HepG2 (cell line): ENCODE results near the gene SLC17A8. TPM values are rescaled to one million over a fixed set of nuclear protein-coding genes. Genes with fewer than 3 reads are reported as not detected.
A peak's percentile ranks its signal among the peaks of the same experiment; 100 is the strongest.

Source experiments
- ARID5B ChIP-seq: IDR thresholded peaks from 2 replicates; pipeline ENCODE4 v1.4.0; 2020; ENCODE audit warnings: mild to moderate bottlenecking, missing genetic modification reagents
- BRD4 ChIP-seq: sonication (generic); formaldehyde crosslinking; IDR thresholded peaks from 2 replicates; pipeline ENCODE4 v1.4.0; 2020; ENCODE audit warnings: missing genetic modification reagents
- DMAP1 ChIP-seq: IDR thresholded peaks from 2 replicates; pipeline ENCODE4 v1.6.1; 2016
- FOXP4 ChIP-seq: sonication (generic); formaldehyde crosslinking; IDR thresholded peaks from 2 replicates; pipeline ENCODE4 v1.4.0; 2020; ENCODE audit warnings: missing genetic modification reagents
- KLF6 ChIP-seq: IDR thresholded peaks from 2 replicates; pipeline ENCODE4 v1.8.0; 2016; ENCODE audit warnings: missing biosample characterization, missing genetic modification reagents
- KMT2A ChIP-seq: sonication (generic); formaldehyde crosslinking; IDR thresholded peaks from 2 replicates; pipeline ENCODE4 v1.4.0; 2020; ENCODE audit warnings: missing genetic modification reagents
- PCBP1 ChIP-seq: fragments of 200-400 bp; formaldehyde crosslinking; IDR thresholded peaks from 2 replicates; pipeline ENCODE4 v1.6.1; 2017; ENCODE audit warnings: mild to moderate bottlenecking, low read depth, low read length, borderline replicate concordance
- PHB2 ChIP-seq: fragments of 450-650 bp; IDR thresholded peaks from 2 replicates; pipeline ENCODE4 v1.6.1; 2018; ENCODE audit not compliant: partially characterized antibody
- SNAPC2 ChIP-seq: sonication (generic); formaldehyde crosslinking; IDR thresholded peaks from 2 replicates; pipeline ENCODE4 v1.8.1; 2022; ENCODE audit warnings: mild to moderate bottlenecking, missing genetic modification reagents
- SP2 ChIP-seq: sonication (generic); formaldehyde crosslinking; IDR thresholded peaks from 2 replicates; pipeline ENCODE4 v1.5.1; 2020; ENCODE audit warnings: mild to moderate bottlenecking, missing genetic modification reagents
- TFDP1 ChIP-seq: IDR thresholded peaks from 2 replicates; pipeline ENCODE4 v1.6.1; 2016; ENCODE audit warnings: missing compliant biosample characterization, missing genetic modification reagents, borderline replicate concordance
- TOPORS ChIP-seq: sonication (generic); formaldehyde crosslinking; IDR thresholded peaks from 2 replicates; pipeline ENCODE4 v1.8.0; 2023; ENCODE audit warnings: mild to moderate bottlenecking, missing genetic modification reagents
- ZBTB26 ChIP-seq: IDR thresholded peaks from 2 replicates; pipeline ENCODE4 v1.6.1; 2016; ENCODE audit warnings: missing compliant biosample characterization, missing genetic modification reagents, borderline replicate concordance
- ZHX1 ChIP-seq: sonication (generic); formaldehyde crosslinking; IDR thresholded peaks from 2 replicates; pipeline ENCODE4 v1.8.1; 2022; ENCODE audit warnings: low read depth, mild to moderate bottlenecking, missing genetic modification reagents
- ZNF557 ChIP-seq: sonication (generic); formaldehyde crosslinking; IDR thresholded peaks from 2 replicates; pipeline ENCODE4 v1.4.0; 2020; ENCODE audit warnings: missing genetic modification reagents
- ZNF841 ChIP-seq: sonication (generic); formaldehyde crosslinking; IDR thresholded peaks from 2 replicates; pipeline ENCODE4 v1.8.1; 2023; ENCODE audit warnings: missing genetic modification reagents, borderline replicate concordance
- polyA plus RNA-seq, 8 experiments: library from polyadenylated mRNA; depleted of rRNA in 3 of 8; stranded (reverse) in 7 of 8; unstranded in 1 of 8; fragments of >200 nt; fragmentation: Illumina TruSeq in 4 of 8; extraction: Trizol in 4 of 8; gene quantifications; 2 replicates each; pipeline versions ENCODE4 v1.2.1 to v1.2.3, GENCODE V29; 2011 to 2016; ENCODE audit warnings: low read depth in 4 of 8, missing spikeins in 1 of 8, mixed read lengths in 1 of 8; ENCODE audit not compliant: insufficient read depth in 1 of 8
- total RNA-seq, 5 experiments: library from RNA; depleted of rRNA; stranded (reverse); fragments of >200 nt; fragmentation: Illumina TruSeq; extraction: Trizol; gene quantifications; 2 replicates each; pipeline ENCODE4 v1.2.3, GENCODE V29; 2016; ENCODE audit warnings: low read depth in 1 of 5

SLC17A8 gene
- total and polyA plus RNA-seq, 2 of the 13 experiments (the other 11 are each of a cell fraction or from before 2014, with no cell fraction given), result 0.07 to 0.15 TPM

- 0 out of 2 replicates have a peak, but pooled peaks have one; percentile 32 for TF ChIP-seq ZNF841
- TF ChIP-seq ARID5B (CRISPR knock-in tag), result peak; percentile 99
- 0 out of 2 replicates have a peak, but pooled peaks have one; percentile 70 for TF ChIP-seq BRD4 (CRISPR knock-in tag)
- no peak for TF ChIP-seq PHB2
- TF ChIP-seq ZHX1, result peak; percentile 76; the same call in 1 of the 2 replicates
- TF ChIP-seq SP2 (CRISPR knock-in tag), result no peak
- 0 out of 2 replicates have a peak, but pooled peaks have one; percentile 41 for TF ChIP-seq TOPORS (CRISPR knock-in tag)
- TF ChIP-seq SNAPC2 (CRISPR knock-in tag), result peak; percentile 84; the same call in 1 of the 2 replicates
- no peak for TF ChIP-seq TFDP1 (CRISPR knock-in tag)
- TF ChIP-seq ZBTB26 (CRISPR knock-in tag), result 0 out of 2 replicates have a peak, but pooled peaks have one; percentile 37
- peak; percentile 98 for TF ChIP-seq FOXP4 (CRISPR knock-in tag)
- TF ChIP-seq DMAP1, result no peak
- no peak for TF ChIP-seq PCBP1
- no peak for TF ChIP-seq KMT2A (CRISPR knock-in tag)
- 0 out of 2 replicates have a peak, but pooled peaks have one; percentile 43 for TF ChIP-seq ZNF557 (CRISPR knock-in tag)
- TF ChIP-seq KLF6 (CRISPR knock-in tag), result peak; percentile 75; the same call in 1 of the 2 replicates
Observed at GRCh38 chr12:100437038-100437841, 80.4 kb downstream of the SLC17A8 start (continued).
